Hepatocyte (in vitro differentiated cells): ENCODE data around the gene TMEM39A. TPM values are rescaled to one million over a fixed set of nuclear protein-coding genes. Genes with fewer than 3 reads are reported as not detected.

Source experiments
- DNase-seq: peaks from one replicate; pipeline ENCODE4 v3.0.0-alpha.2; 2016; ENCODE audit warnings: low spot score
- H2AFZ ChIP-seq: fragments of 200-600 bp; sonication (generic); 2 replicates; pipeline ENCODE4 v1.6.0; 2016; ENCODE audit warnings: antibody characterized with exemption, mild to moderate bottlenecking
- H3K27ac ChIP-seq: fragments of 200-600 bp; sonication (generic); 2 replicates; pipeline ENCODE4 v1.5.1; 2016; ENCODE audit warnings: mild to moderate bottlenecking
- H3K27me3 ChIP-seq: fragments of 200-600 bp; sonication (generic); 2 replicates; pipeline ENCODE4 v1.6.1; 2016
- H3K36me3 ChIP-seq: fragments of 200-600 bp; sonication (generic); replicated peaks from 2 replicates; pipeline ENCODE4 v1.5.1; 2016; ENCODE audit warnings: low read depth; ENCODE audit not compliant: insufficient read depth
- H3K4me1 ChIP-seq: fragments of 200-600 bp; sonication (generic); 2 replicates; pipeline ENCODE4 v1.5.1; 2016; ENCODE audit warnings: mild to moderate bottlenecking, moderate library complexity; ENCODE audit not compliant: insufficient read depth
- H3K4me2 ChIP-seq: fragments of 200-600 bp; sonication (generic); 2 replicates; pipeline ENCODE4 v1.6.0; 2016
- H3K4me3 ChIP-seq: fragments of 200-600 bp; sonication (generic); 2 replicates; pipeline ENCODE4 v1.5.1; 2016; ENCODE audit warnings: mild to moderate bottlenecking
- H3K79me2 ChIP-seq: fragments of 200-600 bp; sonication (generic); 2 replicates; pipeline ENCODE4 v1.6.0; 2017; ENCODE audit warnings: mild to moderate bottlenecking
- H3K9me2 ChIP-seq: fragments of 200-600 bp; sonication (generic); replicated peaks from 2 replicates; pipeline ENCODE4 v1.6.0; 2017; ENCODE audit warnings: mild to moderate bottlenecking; ENCODE audit not compliant: insufficient read depth
- H3K9me3 ChIP-seq: fragments of 200-600 bp; sonication (generic); 2 replicates; pipeline ENCODE4 v1.5.1; 2016; ENCODE audit warnings: low read depth, mild to moderate bottlenecking
- H4K20me1 ChIP-seq: fragments of 200-600 bp; sonication (generic); 2 replicates; pipeline ENCODE4 v1.6.0; 2016; ENCODE audit warnings: mild to moderate bottlenecking; ENCODE audit not compliant: insufficient read depth, poor library complexity, severe bottlenecking
- CTCF ChIP-seq: fragments of 200-600 bp; sonication (generic); IDR thresholded peaks from 2 replicates; pipeline ENCODE4 v1.5.1; 2016; ENCODE audit warnings: antibody characterized with exemption, mild to moderate bottlenecking; ENCODE audit not compliant: poor library complexity
- EZH2 ChIP-seq: fragments of 200-600 bp; sonication (generic); IDR thresholded peaks from 2 replicates; pipeline ENCODE4 v1.6.1; 2016; ENCODE audit warnings: antibody characterized with exemption, mild to moderate bottlenecking, borderline replicate concordance
- EZH2phosphoT487 ChIP-seq: fragments of 200-600 bp; sonication (generic); IDR thresholded peaks from one replicate; pipeline ENCODE4 v1.6.1; 2018; ENCODE audit warnings: antibody characterized with exemption, mild to moderate bottlenecking, low read depth, moderate library complexity; ENCODE audit not compliant: unreplicated experiment, severe bottlenecking
- WGBS: methylation state at CpG from one replicate; pipeline ENCODE4 v1.1.6; 2016; ENCODE audit warnings: low lambda C conversion rate; ENCODE audit errors: missing lambda C conversion rate; 5-methylcytosine and 5-hydroxymethylcytosine counted together
- polyA plus RNA-seq: library from polyadenylated mRNA; unstranded; fragments of >200 nt; fragmentation: Nextera tagmentation; extraction: Ambion mirVana; gene quantifications from 2 replicates; pipeline ENCODE4 v1.2.1, GENCODE V29; 2016
- total RNA-seq: library from RNA; depleted of rRNA; stranded (reverse); fragments of >200 nt; gene quantifications from 2 replicates; pipeline ENCODE4 v1.2.3, GENCODE V29; 2014

The TMEM39A gene
- total and polyA plus RNA-seq, 2 experiments from 2014 or later: 46.2 to 77.0 TPM

GRCh38 chr3:119388577-119388976 is 74.8 kb downstream of the TMEM39A start:
- Histone ChIP-seq H3K4me3 (no peak overlapping the region), H3K79me2 (no peaks in the 10 kb centered on the region), H3K4me1 (no peaks in the 10 kb centered on the region), H3K27ac (no peak overlapping the region), H3K9me3 (no peaks in the 10 kb centered on the region), H3K36me3 (no peaks in the 10 kb centered on the region), H3K27me3 (no peaks in the 10 kb centered on the region), H3K4me2 (no peak overlapping the region), H4K20me1 (no peaks in the 10 kb centered on the region), H3K9me2 (no peaks in the 10 kb centered on the region), H2AFZ (no peak overlapping the region)
- TF ChIP-seq EZH2 (no peak), EZH2phosphoT487 (no peak), CTCF (peak; percentile 27)
- WGBS: 79% methylated on average over 8 of the region's 8 CpGs
- DNase-seq: no peak

- Histone ChIP-seq H3K9me2 (no peaks in the 10 kb centered on the region), H2AFZ (no peak overlapping the region), H3K36me3 (no peaks in the 10 kb centered on the region), H3K27me3 (no peaks in the 10 kb centered on the region), H3K4me3 (no peak overlapping the region), H3K27ac (no peak overlapping the region), H3K4me1 (no peaks in the 10 kb centered on the region), H3K9me3 (no peaks in the 10 kb centered on the region), H4K20me1 (no peaks in the 10 kb centered on the region), H3K79me2 (no peaks in the 10 kb centered on the region), H3K4me2 (no peak overlapping the region)
- DNase-seq: no peak
- TF ChIP-seq EZH2phosphoT487: no peak
- no peak for TF ChIP-seq CTCF
- no peak for TF ChIP-seq EZH2
- WGBS: 94% methylated on average over 7 of the region's 7 CpGs
These were observed 81.3 kb downstream of the TMEM39A start for GRCh38 chr3:119382134-119382533.

- no peak overlapping the region for H2AFZ ChIP-seq
- H3K9me2 ChIP-seq: no peaks in the 10 kb centered on the region
- no peaks in the 10 kb centered on the region for H3K79me2 ChIP-seq
- no peaks in the 10 kb centered on the region for H4K20me1 ChIP-seq
- H3K27ac ChIP-seq: no peak overlapping the region
- no peaks in the 10 kb centered on the region for H3K36me3 ChIP-seq
- H3K4me3 ChIP-seq: no peak overlapping the region
- no peak for TF ChIP-seq EZH2
- no peaks in the 10 kb centered on the region for H3K27me3 ChIP-seq
- 87% methylated on average over 3 of the region's 3 CpGs for WGBS
- peak; percentile 28 for DNase-seq
- H3K4me2 ChIP-seq: no peak overlapping the region
- no peaks in the 10 kb centered on the region for H3K4me1 ChIP-seq
- H3K9me3 ChIP-seq: no peaks in the 10 kb centered on the region
These were observed 82.7 kb downstream of the TMEM39A start for GRCh38 chr3:119380697-119381096.

Other genes with a start within 250 kb of the TMEM39A start
- gene B4GALT4, start 222.7 kb downstream of the TMEM39A start, total RNA-seq: 55.4 and 55.7 TPM in 2 replicates
- 54.0 and 67.3 TPM in 2 replicates for gene B4GALT4, start 222.7 kb downstream of the TMEM39A start, polyA plus RNA-seq
- 6.4 and 7.3 TPM in 2 replicates for gene ARHGAP31, start 169.2 kb downstream of the TMEM39A start, total RNA-seq
- gene ARHGAP31, start 169.2 kb downstream of the TMEM39A start, polyA plus RNA-seq: 2.9 and 3.2 TPM in 2 replicates
- 13.6 and 14.5 TPM in 2 replicates for gene POGLUT1, start 5.3 kb upstream of the TMEM39A start, total RNA-seq
- 15.4 and 16.3 TPM in 2 replicates for gene POGLUT1, start 5.3 kb upstream of the TMEM39A start, polyA plus RNA-seq
- gene TIMMDC1, start 34.9 kb upstream of the TMEM39A start, total RNA-seq: 47.8 and 52.7 TPM in 2 replicates
- gene TIMMDC1, start 34.9 kb upstream of the TMEM39A start, polyA plus RNA-seq: 140 and 155 TPM in 2 replicates
- gene CD80, start 96.0 kb upstream of the TMEM39A start, total RNA-seq: 0.07 and 0.24 TPM in 2 replicates
- gene CD80, start 96.0 kb upstream of the TMEM39A start, polyA plus RNA-seq: not detected in 2 replicates
- gene ADPRH, start 115.9 kb upstream of the TMEM39A start, total RNA-seq: 1.7 and 1.8 TPM in 2 replicates
- gene ADPRH, start 115.9 kb upstream of the TMEM39A start, polyA plus RNA-seq: 0.56 and 1.5 TPM in 2 replicates
- gene PLA1A, start 134.3 kb upstream of the TMEM39A start, total RNA-seq: 2.6 TPM in 2 replicates
- 2.9 and 3.3 TPM in 2 replicates for gene PLA1A, start 134.3 kb upstream of the TMEM39A start, polyA plus RNA-seq
- gene POPDC2, start 197.0 kb upstream of the TMEM39A start, total RNA-seq: 2.7 and 3.9 TPM in 2 replicates
- gene POPDC2, start 197.0 kb upstream of the TMEM39A start, polyA plus RNA-seq: 1.2 and 1.6 TPM in 2 replicates
- 27.0 and 28.3 TPM in 2 replicates for gene COX17, start 213.8 kb upstream of the TMEM39A start, total RNA-seq
- gene COX17, start 213.8 kb upstream of the TMEM39A start, polyA plus RNA-seq: 80.7 and 87.2 TPM in 2 replicates
- gene CFAP91, start 239.4 kb upstream of the TMEM39A start, total RNA-seq: 1.4 and 2.3 TPM in 2 replicates
- 0.77 TPM in 1 of 2 replicates, not detected in the other for gene CFAP91, start 239.4 kb upstream of the TMEM39A start, polyA plus RNA-seq